CD4-positive, alpha-beta T cell (primary cell): ENCODE data around the gene ADAT3. TPM values are rescaled to one million over a fixed set of nuclear protein-coding genes. Genes with fewer than 3 reads are reported as not detected.
A peak's percentile ranks its signal among the peaks of the same experiment; 100 is the strongest.

Experiments
- ATAC-seq: fragments of 200-7000 bp; cut with Tn5 transposase; one replicate; pipeline ENCODE4 v1.10.0; 2022; ENCODE audit warnings: mild to moderate bottlenecking; ENCODE audit not compliant: poor library complexity
- CTCF ChIA-PET: fragments of 350-600 bp; sonication (Branson Sonifier 250); formaldehyde crosslinking; loops from one replicate; lab custom pipeline; 2021; ENCODE audit warnings: antibody characterized with exemption, inconsistent platforms; lab: Charles Lee
- POLR2A ChIA-PET: fragments of 350-600 bp; sonication (Branson Sonifier 250); formaldehyde crosslinking; loops from one replicate; lab custom pipeline; 2021; ENCODE audit warnings: antibody characterized with exemption, inconsistent platforms; lab: Charles Lee
- DNase-seq, 14 experiments: peaks; one replicate each; pipeline ENCODE4 v3.0.0-alpha.2; 2013 to 2020; ENCODE audit warnings: mixed read lengths in 2 of 14
- H3K27ac ChIP-seq, 2 donors: one replicate each; pipeline versions ENCODE4 v1.5.1 to v1.7.0; 2013; ENCODE audit warnings: low read length in 2 of 2, low read depth in 1 of 2, mild to moderate bottlenecking in 1 of 2
- H3K27me3 ChIP-seq, 2 experiments: 1 replicate in 1 of 2; 2 replicates in 1 of 2; pipeline versions ENCODE4 v1.6.1 to v1.7.0; 2013; ENCODE audit warnings: low read length in 2 of 2, control low read depth in 1 of 2, mild to moderate bottlenecking in 1 of 2, moderate library complexity in 1 of 2; ENCODE audit not compliant: insufficient read depth in 2 of 2, control insufficient read depth in 1 of 2
- H3K36me3 ChIP-seq: one replicate; pipeline ENCODE4 v1.6.1; 2013; ENCODE audit warnings: low read length, control low read depth; ENCODE audit not compliant: insufficient read depth
- H3K4me1 ChIP-seq: one replicate; pipeline ENCODE4 v1.6.1; 2013; ENCODE audit warnings: low read length, control low read depth; ENCODE audit not compliant: insufficient read depth
- H3K4me3 ChIP-seq: one replicate; pipeline ENCODE4 v1.5.1; 2013; ENCODE audit warnings: mild to moderate bottlenecking, low read length, moderate library complexity
- H3K9me3 ChIP-seq, 2 experiments: 1 replicate in 1 of 2; 2 replicates in 1 of 2; pipeline versions ENCODE4 v1.6.1 to v1.7.0; 2013; ENCODE audit warnings: low read length in 2 of 2, mild to moderate bottlenecking in 2 of 2, control low read depth in 1 of 2, moderate library complexity in 1 of 2; ENCODE audit not compliant: control insufficient read depth in 1 of 2, insufficient read depth in 1 of 2
- H3K27ac Mint-ChIP-seq: one replicate; pipeline ENCODE4 v1.8.0; 2020; ENCODE audit warnings: mixed read lengths
- H3K27me3 Mint-ChIP-seq: one replicate; pipeline ENCODE4 v1.8.0; 2021; ENCODE audit warnings: mixed read lengths
- H3K36me3 Mint-ChIP-seq: one replicate; pipeline ENCODE4 v1.8.0; 2021; ENCODE audit warnings: low read depth, mixed read lengths
- H3K4me1 Mint-ChIP-seq: one replicate; pipeline ENCODE4 v1.8.0; 2021; ENCODE audit warnings: low read depth, mixed read lengths
- H3K4me3 Mint-ChIP-seq: one replicate; pipeline ENCODE4 v1.8.0; 2020; ENCODE audit warnings: mild to moderate bottlenecking, mixed read lengths
- H3K9me3 Mint-ChIP-seq: one replicate; pipeline ENCODE4 v1.8.0; 2020; ENCODE audit warnings: mixed read lengths
- CTCF ChIP-seq: fragments of 200-600 bp; IDR thresholded peaks from one replicate; pipeline ENCODE4 v1.8.0; 2022; ENCODE audit warnings: antibody characterized with exemption, mild to moderate bottlenecking
- intact Hi-C, 2 experiments: fragments of 100-400 bp; cut with DNase I in 1 of 2; cut with micrococcal nuclease in 1 of 2; formaldehyde crosslinking; loops; one replicate each; pipeline versions ENCODE4 v1.15.1 to v1.9.0; 2023 to 2025; cut with DNase I, micrococcal nuclease
- total RNA-seq, 174 experiments: library from RNA in 2 of 174; stranded (reverse) in 2 of 174; gene quantifications; one replicate each; pipeline ENCODE4 v1.2.3 and lab custom pipeline; 2021 to 2026

ADAT3 gene
- total RNA-seq, 2 experiments from 2014 or later: 7.9 to 8.2 TPM

GRCh38 chr19:1938071-1938470, 32.9 kb downstream of the ADAT3 start:
- H3K9me3 Mint-ChIP-seq: no peaks in the 10 kb centered on the region
- peaks cover 34% of the 10 kb centered on the region for H3K4me1 Mint-ChIP-seq
- H3K4me3 ChIP-seq: no peak overlapping the region
- peak overlapping the region; percentile 48 for H3K4me3 Mint-ChIP-seq
- intact Hi-C loops: no loop called here
- H3K36me3 Mint-ChIP-seq: peaks cover 25% of the 10 kb centered on the region
- no peaks in the 10 kb centered on the region for H3K27me3 ChIP-seq
- CTCF ChIA-PET: no interaction called here
- no peak for TF ChIP-seq CTCF
- H3K27ac ChIP-seq: no peak overlapping the region
- H3K36me3 ChIP-seq: no peaks in the 10 kb centered on the region
- no peak for ATAC-seq
- H3K4me1 ChIP-seq: peaks cover 22% of the 10 kb centered on the region
- H3K9me3 ChIP-seq: peaks cover 0 to 8% of the 10 kb centered on the region in 2 experiments
- peaks cover 5% of the 10 kb centered on the region for H3K27me3 Mint-ChIP-seq
- POLR2A ChIA-PET: no interaction called here
- DNase-seq: no peak
- H3K27ac Mint-ChIP-seq: peak overlapping the region; percentile 77

- Histone ChIP-seq H3K9me3 (no peaks in the 10 kb centered on the region), H3K4me1 (peaks cover 52% of the 10 kb centered on the region), H3K4me3 (peak within 1 kb of the TSS; percentile 97), H3K36me3 (no peaks in the 10 kb centered on the region), H3K27me3 (no peaks in the 10 kb centered on the region), H3K27ac (peak within 1 kb of the TSS; percentile 97 to 98)
- H3K4me3 Mint-ChIP-seq: peak within 1 kb of the TSS; percentile 96
- TF ChIP-seq CTCF: no peak
- H3K27ac Mint-ChIP-seq: peak within 1 kb of the TSS; percentile 98
- intact Hi-C loops: loop anchor here in 1 of 2 experiments (2.0 kb wide), 1 partner anchor 13 kb away; no protein-coding TSS in a partner anchor
- ATAC-seq: peak; percentile 36
- no peaks in the 10 kb centered on the region for H3K9me3 Mint-ChIP-seq
- ChIA-PET POLR2A (interaction anchor here (0.5 to 1.8 kb wide), 8 partner anchors 11 to 298 kb away, joined by 3 to 9 read pairs (median 4); partner anchors contain the start of gene MKNK2), CTCF (interaction anchor here (1.0 to 1.8 kb wide), 3 partner anchors 11 to 289 kb away, joined by 3 to 11 read pairs (median 3); partner anchors contain the start of gene TCF3)
- peak in 2 of 14 experiments; percentile 12 to 26 for DNase-seq
- peaks cover 32% of the 10 kb centered on the region for H3K4me1 Mint-ChIP-seq
- H3K27me3 Mint-ChIP-seq: peaks cover 5% of the 10 kb centered on the region
- H3K36me3 Mint-ChIP-seq: peaks cover 35% of the 10 kb centered on the region
These were observed 36.2 kb downstream of the ADAT3 start, which contains the start of gene CSNK1G2 for GRCh38 chr19:1941146-1942077. CSNK1G2 (plus strand) TSS chr19:1941172; CDS start chr19:1969773, 28,601 bp downstream.

GRCh38 chr19:1942078-1942933, 37.1 kb downstream of the ADAT3 start:
- no peak for TF ChIP-seq CTCF
- Histone ChIP-seq H3K4me3 (peak overlapping the region; percentile 97), H3K27ac (peak overlapping the region; percentile 94 to 98), H3K36me3 (peaks cover 4% of the 10 kb centered on the region), H3K27me3 (no peaks in the 10 kb centered on the region), H3K9me3 (no peaks in the 10 kb centered on the region), H3K4me1 (peaks cover 58% of the 10 kb centered on the region)
- Mint-ChIP-seq H3K27me3 (peaks cover 5% of the 10 kb centered on the region), H3K36me3 (peaks cover 35% of the 10 kb centered on the region), H3K4me1 (peaks cover 27% of the 10 kb centered on the region), H3K9me3 (no peaks in the 10 kb centered on the region), H3K27ac (peak overlapping the region; percentile 96), H3K4me3 (peak overlapping the region; percentile 96)
- DNase-seq: peak; percentile 51 to 93 (median 76)
- ChIA-PET POLR2A (interaction anchor here (0.5 to 1.8 kb wide), 14 partner anchors 12 to 877 kb away, joined by 3 to 9 read pairs (median 3); partner anchors contain the start of gene MKNK2), CTCF (interaction anchor here (1.0 to 1.8 kb wide), 3 partner anchors 12 to 290 kb away, joined by 3 to 11 read pairs (median 3); partner anchors contain the start of gene TCF3)
- ATAC-seq: peak; percentile 50
- intact Hi-C loops: loop anchor here in 1 of 2 experiments (2.0 kb wide), 1 partner anchor 14 kb away; no protein-coding TSS in a partner anchor
